COR-L47 (cell line): Measurements from ENCODE around the gene GMNC.
A peak's percentile ranks its signal among the peaks of the same experiment; 100 is the strongest.
"Not testable (repeated sequence)": the region's sequence is repeated elsewhere in the genome, so short reads cannot be mapped to it uniquely, and the experiment has no call there.

ENCODE experiments used
- DNase-seq: peaks from one replicate; lab custom pipeline; 2025; lab: John Stamatoyannopoulos, UW

The GMNC gene

DNA sequence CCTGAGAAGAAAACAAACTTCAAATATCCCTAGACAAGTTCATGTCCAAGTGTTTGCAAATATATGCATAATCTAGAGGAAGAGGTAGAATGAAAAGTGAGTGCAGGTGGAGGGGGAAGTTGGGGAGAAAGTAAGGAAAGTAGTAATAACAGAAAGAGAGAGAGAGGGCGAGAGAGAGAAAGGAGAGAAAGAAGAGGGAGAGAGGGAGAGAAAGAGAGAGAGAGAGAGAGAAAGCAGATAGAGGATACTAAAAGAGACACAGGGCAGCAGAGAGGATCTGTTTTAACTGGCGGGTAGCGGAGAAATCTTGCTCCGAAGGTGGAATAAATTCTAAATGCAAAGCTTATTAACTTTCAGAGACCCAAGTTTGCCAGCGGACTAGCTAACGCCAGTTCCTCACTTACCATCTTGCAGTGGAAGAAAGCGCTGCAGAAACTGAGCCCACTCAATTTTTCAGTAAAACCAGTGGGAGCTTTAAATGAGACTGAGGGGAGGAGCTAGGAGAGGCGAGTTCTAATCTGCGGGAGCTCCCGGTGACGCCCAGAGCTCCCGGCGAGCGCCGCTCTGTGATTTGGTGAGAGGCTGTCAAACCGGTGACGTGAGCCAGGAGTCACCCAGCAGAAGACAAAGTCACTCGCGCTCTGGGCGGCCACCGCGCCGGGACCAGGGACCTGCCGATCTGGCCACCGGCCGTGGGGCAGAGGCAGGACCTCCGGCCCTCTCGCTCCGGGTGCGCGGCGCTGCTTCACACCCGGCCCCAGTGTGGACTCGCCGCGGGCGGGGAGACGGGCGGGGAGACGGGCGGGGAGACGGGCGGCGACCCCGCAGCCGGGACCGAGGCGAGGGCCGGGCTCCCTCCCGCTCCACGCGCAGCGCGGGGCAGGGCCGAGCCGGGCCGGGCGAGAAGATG is at the start of gene GMNC:
TSS of gene GMNC (minus strand) at position 486 of the 910 bp plus-strand sequence. CDS start at position 407, 79 bp downstream.
- DNase-seq: peak; percentile 27

DNA sequence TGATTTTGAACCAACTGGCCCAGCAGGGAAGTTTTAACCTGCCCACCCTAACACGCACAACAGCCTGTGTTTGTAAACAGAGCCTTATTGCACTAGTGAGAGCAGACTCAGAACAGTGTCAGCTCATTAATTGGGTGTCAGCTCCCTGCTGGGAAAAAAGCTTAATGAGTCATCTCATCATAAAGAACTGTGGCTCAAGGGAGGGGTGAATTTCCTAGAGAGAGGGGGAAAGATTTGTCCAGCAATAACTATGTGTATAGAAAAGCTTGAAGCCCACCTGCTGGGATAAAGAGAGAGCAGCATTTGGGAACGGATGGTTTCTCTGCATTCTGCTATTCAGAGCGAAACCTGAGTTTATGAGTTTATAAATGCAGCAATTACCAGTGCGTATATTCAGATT is 48.9 kb upstream of the GMNC start:
- peak; percentile 99 for DNase-seq

DNA sequence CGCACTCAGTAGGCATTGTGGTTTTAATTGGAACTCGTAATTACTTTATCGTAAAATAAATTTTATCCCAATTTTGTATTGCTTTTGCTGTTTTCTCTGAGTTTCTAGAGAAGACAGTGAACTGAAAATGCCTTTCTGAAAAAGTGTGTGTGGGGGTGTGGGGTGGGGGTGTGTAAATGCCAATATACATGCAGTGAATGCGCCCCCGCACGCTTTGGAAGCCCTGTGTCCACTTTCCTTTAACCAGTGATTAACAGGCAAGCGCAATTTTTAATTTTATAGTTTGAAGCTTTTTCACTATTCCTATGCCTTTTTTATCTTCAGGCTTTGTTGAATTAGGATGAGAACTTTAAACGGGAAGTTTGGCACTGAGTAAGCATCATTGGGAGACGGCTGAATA is 47.4 kb upstream of the GMNC start:
- no peak for DNase-seq

GRCh38 chr3:190903156-190903555 is 40.7 kb upstream of the GMNC start:
- no peak for DNase-seq

- DNase-seq: no peak
Measured at GRCh38 chr3:190902292-190902691, 39.8 kb upstream of the GMNC start.

DNA sequence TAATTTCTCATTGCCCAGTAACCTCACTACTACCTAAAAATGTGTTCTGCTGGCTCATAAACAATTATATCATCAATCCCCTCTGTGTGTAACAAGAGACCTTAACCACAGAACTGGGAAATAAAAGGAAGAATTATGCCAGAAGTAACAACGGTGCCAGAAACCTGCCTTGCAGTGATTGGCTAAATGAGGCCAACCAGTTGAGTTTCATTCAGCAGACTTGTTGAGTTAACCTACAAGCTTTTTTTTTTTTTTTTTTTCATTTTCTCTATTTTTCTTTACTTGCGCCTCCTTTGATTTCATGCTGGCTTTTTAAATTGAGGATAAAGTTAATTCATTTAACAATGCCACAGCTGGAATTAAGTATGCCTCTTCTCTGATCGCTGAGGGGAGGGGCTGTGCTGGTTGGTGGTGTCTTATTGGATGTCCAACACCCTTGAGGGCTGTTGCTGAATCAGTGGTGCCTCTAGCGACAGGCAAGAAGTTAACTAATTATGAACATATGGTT is 30.0 kb upstream of the GMNC start:
- no peak for DNase-seq

GRCh38 chr3:190886945-190887344 is 24.5 kb upstream of the GMNC start:
- DNase-seq: no peak

DNA sequence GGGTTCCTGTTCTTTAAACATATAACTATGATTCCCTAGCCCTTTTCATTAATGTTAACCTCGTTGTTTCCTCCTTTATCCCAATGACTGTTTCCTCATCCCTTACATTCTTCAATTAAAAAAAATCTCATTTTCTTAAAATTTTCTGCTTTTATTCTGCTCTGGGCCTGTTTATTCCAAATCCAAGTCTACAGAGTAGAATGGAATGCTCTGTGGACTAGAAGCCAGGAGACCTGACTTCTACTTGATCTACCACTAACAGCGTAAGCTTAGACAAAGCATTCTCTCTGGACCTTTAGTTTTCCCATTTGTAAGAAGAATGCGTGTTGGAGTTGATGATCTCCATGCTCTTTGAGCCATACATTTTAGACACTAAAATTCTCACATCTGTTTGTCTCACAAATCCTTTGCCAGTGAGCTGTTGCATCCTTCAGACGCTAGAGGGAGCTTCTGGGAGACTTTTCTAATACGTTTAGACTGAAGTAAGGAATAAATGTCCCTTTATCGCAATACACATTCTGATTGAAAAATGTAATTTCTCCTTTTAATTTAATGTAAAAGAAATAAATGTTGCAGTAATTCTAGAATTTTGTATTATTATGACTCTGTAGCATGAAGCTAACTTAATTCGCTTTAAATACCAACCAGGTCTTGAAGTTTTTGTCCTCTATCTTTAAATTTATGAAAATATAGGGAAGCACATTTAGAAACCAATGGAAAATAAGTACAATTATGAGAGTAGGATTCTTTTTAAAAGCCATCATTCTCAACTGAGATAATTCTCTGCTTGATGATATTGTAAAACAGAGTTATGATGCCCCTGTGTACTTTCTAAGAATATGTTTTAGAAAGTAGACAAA is 21.7 kb upstream of the GMNC start:
- peak; percentile 58 for DNase-seq

DNA sequence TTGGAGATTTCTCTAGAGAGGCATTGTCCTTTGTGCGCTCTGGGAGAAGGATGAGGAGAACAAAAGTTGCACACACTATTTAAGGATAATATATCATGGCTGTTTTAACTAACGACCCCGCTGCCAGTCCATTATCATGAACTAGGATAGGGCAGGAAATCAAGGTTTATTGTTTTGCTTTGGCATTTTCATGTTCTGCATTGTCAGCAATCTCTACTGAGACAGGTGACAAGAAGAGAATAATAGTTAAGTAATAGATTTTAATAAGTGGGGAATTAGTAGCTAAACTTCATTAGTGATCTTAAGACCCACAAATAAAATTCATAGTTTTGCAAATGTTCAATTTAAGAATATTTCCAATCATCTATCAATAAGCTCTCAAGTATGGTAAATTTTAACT is 20.6 kb upstream of the GMNC start:
- DNase-seq: no peak

DNA sequence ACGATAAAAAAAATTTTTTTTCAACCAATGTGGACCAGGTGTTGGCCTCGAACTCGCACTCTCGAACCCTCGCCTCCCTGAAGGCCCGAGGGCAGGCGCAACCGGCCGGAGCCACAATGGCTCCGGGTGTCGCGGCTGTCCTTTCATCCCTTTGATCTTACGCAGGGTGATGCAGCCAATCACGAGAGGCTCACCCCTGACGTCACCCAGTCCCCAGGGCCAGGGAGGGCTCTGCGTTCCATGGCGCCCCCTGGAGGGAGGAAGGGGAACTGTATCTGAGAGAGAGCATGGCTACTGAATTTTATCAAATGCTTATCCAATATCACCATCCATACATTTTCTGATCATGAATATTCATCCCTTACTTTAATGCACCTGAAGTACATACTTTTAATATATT is 15.4 kb upstream of the GMNC start:
- no peak for DNase-seq

DNA sequence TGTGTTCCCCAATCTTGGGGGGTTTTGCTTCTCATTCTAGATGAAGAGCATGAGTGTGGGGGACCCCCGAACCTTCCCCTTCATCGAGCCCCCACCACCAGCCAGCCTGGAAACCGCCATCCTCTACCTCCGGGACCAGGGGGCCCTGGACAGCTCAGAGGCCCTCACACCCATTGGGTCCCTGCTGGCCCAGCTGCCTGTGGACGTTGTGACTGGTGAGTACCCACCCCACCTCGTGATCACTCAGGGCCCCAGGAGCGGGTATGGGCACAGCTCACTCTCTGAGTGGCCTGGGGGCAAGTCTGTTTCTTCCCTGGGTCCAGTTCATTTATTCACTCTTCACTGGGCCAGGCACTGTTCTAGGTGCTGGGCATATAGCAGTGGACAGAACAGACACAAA is 13.9 kb upstream of the GMNC start:
- DNase-seq: not testable (repeated sequence)

DNA sequence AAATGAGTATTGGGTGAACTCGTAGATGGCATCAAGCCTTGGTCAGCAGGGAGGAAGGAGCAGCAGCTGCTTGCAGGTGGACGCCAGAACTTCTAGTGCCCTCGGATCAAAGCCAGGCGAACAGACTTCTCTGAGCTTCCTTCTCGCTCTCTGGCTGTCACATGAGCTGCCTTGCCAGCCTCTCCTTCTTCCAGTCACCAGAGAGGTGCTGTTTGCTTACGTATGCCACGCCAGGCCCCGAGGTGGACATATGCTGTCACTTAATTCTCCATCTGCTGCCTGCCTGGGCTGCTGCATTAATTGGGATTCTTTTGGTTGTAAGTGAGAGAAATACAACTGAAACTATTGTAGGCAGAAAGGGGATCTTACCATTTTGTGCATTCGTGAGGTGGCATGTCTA is 12.6 kb upstream of the GMNC start:
- not testable (repeated sequence) for DNase-seq

DNA sequence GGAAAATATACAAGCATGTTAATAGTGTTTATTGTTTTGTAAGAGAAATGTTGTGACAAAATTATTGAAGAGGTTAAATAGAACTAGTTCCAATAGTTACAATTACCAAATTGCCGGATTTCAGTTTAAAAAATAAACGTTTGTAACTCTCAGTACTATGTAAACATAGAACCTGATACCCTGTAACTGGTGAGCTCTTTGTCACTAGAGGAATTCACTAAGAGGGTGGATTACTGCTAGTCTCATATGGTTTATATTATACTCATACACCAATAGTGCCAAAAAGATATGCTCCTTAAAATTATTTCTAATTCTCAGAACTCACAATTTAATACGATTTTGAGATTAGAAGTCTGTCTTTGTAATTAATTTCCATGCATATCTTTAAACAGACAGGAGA is 7.6 kb upstream of the GMNC start:
- DNase-seq: no peak

- DNase-seq: no peak
Measured at GRCh38 chr3:190867071-190867470, 4.6 kb upstream of the GMNC start.

GRCh38 chr3:190865828-190866227 is 3.3 kb upstream of the GMNC start:
- DNase-seq: no peak

GRCh38 chr3:190865419-190865818 is 2.9 kb upstream of the GMNC start:
- no peak for DNase-seq

- no peak for DNase-seq
Measured at GRCh38 chr3:190864002-190864401, 1.5 kb upstream of the GMNC start.

GRCh38 chr3:190863119-190863465 is 598 bp upstream of the GMNC start:
- DNase-seq: no peak

DNA sequence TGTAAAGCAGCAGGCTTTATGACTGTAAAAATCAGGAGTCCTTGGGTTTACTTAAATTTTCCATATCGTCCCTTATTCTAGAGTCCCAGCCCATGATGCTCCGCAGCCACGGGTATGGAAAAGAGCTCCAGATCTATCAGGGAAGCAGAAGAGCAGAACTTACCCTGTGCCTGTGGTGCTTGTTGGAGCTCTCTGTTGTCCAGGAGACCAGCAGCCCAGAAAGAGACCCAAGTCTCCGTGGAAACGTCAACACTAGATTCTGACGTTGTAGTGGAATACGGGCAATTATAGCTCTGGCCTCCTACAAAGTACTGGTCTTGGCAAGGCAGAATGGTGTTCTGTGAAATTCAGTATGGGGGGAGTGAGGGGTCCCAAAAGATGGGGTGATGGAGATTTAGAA is 2.0 kb downstream of the GMNC start:
- peak; percentile 14 for DNase-seq

GRCh38 chr3:190855151-190855550 is 7.3 kb downstream of the GMNC start:
- DNase-seq: no peak

DNA sequence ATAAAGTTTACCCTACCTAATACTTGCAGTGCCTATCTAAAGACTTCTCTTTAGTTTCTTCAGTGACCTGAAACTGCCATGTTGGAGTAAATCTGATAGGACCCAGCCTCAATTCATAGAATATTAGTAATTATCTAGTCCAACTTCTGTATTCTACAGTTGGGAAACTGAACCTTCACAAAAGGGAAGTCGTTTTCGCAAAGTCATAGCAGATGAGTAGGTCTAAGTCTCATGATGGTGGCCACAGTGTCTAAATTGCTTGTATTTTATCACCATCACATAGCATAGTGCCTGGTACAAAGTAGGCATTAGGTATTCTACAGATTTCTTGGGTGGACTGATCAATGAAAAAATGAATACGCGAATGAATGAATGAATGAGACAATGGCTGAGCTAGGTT is 8.4 kb downstream of the GMNC start:
- DNase-seq: no peak

GRCh38 chr3:190853464-190853863 is 9.0 kb downstream of the GMNC start:
- no peak for DNase-seq

- no peak for DNase-seq
Measured at GRCh38 chr3:190849607-190850006, 12.9 kb downstream of the GMNC start.
